ACC112 (cell line): ENCODE measurements around the gene CEP250.

Experiments used
- H2AFZ ChIP-seq: fragments of 200-600 bp; sonication (generic); one replicate; pipeline ENCODE4 v1.6.0; 2017; ENCODE audit warnings: antibody characterized with exemption, low read length; ENCODE audit not compliant: unreplicated experiment
- H3K27ac ChIP-seq: fragments of 200-600 bp; sonication (generic); 2 replicates; pipeline ENCODE4 v1.5.1; 2014; ENCODE audit warnings: low read depth, mild to moderate bottlenecking, antibody characterized with exemption, low read length, moderate library complexity
- H3K27me3 ChIP-seq: fragments of 200-600 bp; sonication (generic); 2 replicates; pipeline ENCODE4 v1.6.1; 2014; ENCODE audit warnings: mild to moderate bottlenecking, antibody characterized with exemption, low read length, moderate library complexity, mixed read lengths; ENCODE audit not compliant: insufficient read depth
- H3K36me3 ChIP-seq: fragments of 200-600 bp; sonication (generic); 2 replicates; pipeline ENCODE4 v1.6.1; 2016; ENCODE audit warnings: mild to moderate bottlenecking, antibody characterized with exemption, low read length, moderate library complexity, mixed read lengths; ENCODE audit not compliant: insufficient read depth
- H3K4me1 ChIP-seq: fragments of 200-600 bp; sonication (generic); one replicate; pipeline ENCODE4 v1.6.1; 2016; ENCODE audit warnings: low read length, mixed read lengths; ENCODE audit not compliant: insufficient read depth, unreplicated experiment, control insufficient read depth
- H3K4me3 ChIP-seq: fragments of 200-600 bp; sonication (generic); 2 replicates; pipeline ENCODE4 v1.5.1; 2014; ENCODE audit warnings: mild to moderate bottlenecking, low read depth, low read length
- H3K79me2 ChIP-seq: fragments of 200-600 bp; sonication (generic); one replicate; pipeline ENCODE4 v1.6.0; 2016; ENCODE audit warnings: low read length; ENCODE audit not compliant: control insufficient read depth, unreplicated experiment, insufficient read depth

CEP250 gene

GRCh38 chr20:35562541-35563110 lies 107.2 kb downstream of the CEP250 start:
- H3K4me3 ChIP-seq: no peak overlapping the region
- no peaks in the 10 kb centered on the region for H3K27me3 ChIP-seq
- H3K4me1 ChIP-seq: no peaks in the 10 kb centered on the region
- no peak overlapping the region for H3K27ac ChIP-seq
- no peaks in the 10 kb centered on the region for H3K79me2 ChIP-seq
- no peak overlapping the region for H2AFZ ChIP-seq
- H3K36me3 ChIP-seq: peaks cover 7% of the 10 kb centered on the region; the same call in 1 of the 2 replicates

DNA sequence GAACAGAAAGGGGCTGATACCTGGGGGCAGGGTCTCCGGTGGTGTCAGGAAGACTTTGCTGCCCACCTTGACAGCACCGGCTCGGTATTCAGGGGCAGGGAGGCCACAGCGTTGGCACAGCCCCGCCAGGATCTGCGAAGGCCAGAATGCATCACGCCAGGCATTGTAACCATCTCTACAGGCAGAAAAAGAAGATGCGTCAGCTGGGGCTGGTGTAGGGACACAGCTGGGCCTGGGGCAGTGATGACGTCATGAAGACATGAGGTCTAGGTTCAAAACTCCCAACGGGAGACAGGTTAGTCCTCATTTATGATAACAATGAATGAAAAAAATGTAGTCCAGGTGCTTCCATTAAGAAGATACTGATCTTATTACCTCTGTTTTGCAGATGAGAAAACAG lies 108.4 kb downstream of the CEP250 start:
- Histone ChIP-seq H3K4me1 (no peaks in the 10 kb centered on the region), H3K79me2 (no peaks in the 10 kb centered on the region), H2AFZ (no peak overlapping the region), H3K27me3 (no peaks in the 10 kb centered on the region), H3K4me3 (no peak overlapping the region), H3K36me3 (no peaks in the 10 kb centered on the region), H3K27ac (no peak overlapping the region)

DNA sequence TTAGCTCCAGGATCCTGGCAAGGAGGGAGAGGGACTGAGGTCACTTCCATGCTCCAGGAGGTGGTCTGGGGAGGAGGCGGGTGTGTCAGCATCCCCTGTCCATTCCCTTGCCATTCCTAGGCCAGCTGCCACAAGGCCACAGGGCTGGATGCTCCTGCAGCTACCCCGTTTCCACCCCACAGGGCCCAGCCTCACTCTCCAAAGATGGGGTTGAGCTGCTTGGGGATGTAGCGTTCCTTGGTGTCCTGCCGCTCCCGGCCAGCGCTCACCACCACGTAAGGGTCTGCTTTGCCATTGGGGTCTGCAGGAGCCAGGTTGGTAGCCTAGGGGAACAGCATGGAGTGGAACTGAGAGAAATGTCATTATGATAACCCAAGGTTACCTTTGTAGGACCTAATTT lies 109.5 kb downstream of the CEP250 start:
- Histone ChIP-seq H3K27me3 (no peaks in the 10 kb centered on the region), H3K36me3 (no peaks in the 10 kb centered on the region), H3K4me1 (no peaks in the 10 kb centered on the region), H3K27ac (no peak overlapping the region), H2AFZ (no peak overlapping the region), H3K4me3 (no peak overlapping the region), H3K79me2 (no peaks in the 10 kb centered on the region)

DNA sequence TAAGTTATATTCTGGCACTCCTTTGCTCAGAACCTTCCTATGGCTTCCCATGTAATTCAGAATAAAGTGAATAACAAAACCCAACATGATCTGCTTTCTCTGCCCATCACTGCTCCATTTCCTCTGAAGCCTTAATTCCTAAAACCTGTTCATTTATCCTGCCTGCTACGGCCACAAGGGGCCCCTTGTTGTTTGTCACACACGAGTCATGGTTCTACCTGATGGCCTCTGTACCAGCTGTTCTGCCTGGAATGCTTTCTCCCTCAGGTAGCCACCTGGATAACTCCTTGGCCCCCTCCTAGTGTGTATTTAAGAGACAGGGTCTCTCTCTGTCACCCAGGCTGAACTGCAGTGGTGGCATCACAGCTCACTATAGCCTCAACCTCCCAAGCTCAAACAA lies 113.2 kb downstream of the CEP250 start:
- Histone ChIP-seq H3K79me2 (no peaks in the 10 kb centered on the region), H3K27ac (no peak overlapping the region), H3K4me3 (no peak overlapping the region), H3K27me3 (no peaks in the 10 kb centered on the region), H2AFZ (no peak overlapping the region), H3K4me1 (no peaks in the 10 kb centered on the region), H3K36me3 (peaks cover 6% of the 10 kb centered on the region)
